ENCODE measurements around the gene MAPT.

DNA sequence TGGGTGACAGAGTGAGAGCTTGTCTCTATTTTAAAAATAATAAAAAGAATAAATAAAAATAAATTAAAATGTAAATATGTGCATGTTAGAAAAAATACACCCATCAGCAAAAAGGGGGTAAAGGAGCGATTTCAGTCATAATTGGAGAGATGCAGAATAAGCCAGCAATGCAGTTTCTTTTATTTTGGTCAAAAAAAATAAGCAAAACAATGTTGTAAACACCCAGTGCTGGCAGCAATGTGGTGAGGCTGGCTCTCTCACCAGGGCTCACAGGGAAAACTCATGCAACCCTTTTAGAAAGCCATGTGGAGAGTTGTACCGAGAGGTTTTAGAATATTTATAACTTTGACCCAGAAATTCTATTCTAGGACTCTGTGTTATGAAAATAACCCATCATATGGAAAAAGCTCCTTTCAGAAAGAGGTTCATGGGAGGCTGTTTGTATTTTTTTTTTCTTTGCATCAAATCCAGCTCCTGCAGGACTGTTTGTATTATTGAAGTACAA, 113.2 kb downstream of the MAPT start:
- no peak for TF ChIP-seq POLR2A (IDR thresholded peaks at IDR 0.05)
- no peak for TF ChIP-seq CTCF (IDR thresholded peaks at IDR 0.05)
